ENCODE measurements around the gene PACS1.

PACS1 gene

DNA sequence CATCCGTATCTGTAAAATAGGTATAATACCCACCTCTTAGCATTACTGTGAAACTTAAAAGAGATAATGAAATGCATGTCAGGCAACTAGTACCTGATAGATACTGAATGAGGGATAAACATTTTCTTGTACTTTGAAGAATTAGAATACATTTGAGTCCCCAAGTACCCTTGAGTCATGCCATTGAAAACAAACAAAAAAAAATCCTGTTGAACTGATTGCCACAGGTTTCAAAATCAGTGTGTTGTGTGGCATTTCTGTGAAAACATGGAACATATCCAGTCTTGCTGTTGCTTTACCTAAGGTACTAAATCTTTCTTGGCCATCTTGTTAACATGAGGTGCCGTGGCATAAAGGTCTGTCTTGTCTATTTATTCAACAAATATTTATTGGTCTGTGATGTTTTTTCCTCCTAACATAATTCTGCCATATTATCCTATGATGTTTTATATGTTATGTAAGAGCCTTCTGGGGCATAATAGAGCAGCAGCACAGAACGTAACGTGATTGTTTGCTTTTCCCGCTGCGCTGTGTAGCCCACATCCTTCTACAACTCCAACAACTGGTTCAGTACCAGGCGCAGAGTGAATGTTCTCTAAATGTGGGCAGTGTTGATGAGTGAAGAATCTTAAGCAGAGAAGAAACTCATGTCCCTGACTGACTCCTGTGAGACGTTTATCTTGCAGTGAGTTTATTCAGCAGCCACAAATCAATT is 119.1 kb downstream of the PACS1 start:
- DNase-seq: no peak

DNA sequence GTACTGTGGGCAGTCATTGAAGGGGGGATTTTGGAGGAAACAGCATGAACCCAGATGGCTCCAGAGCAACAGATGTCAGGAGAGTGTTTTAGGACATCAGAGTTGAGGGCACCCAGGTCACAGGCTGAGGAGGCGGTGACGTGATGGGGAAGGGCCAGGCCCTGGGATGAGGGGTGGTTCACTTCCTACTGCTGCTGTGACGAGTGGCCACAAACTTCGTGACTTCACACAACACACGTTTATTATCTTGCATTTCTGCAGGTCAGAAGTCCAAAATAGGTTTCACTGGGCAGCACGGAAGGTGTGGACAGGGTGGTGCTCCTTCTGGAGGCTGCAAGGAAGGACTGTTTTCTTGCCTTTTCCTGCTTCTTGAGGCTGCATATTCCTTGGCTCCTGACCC is 120.7 kb downstream of the PACS1 start:
- DNase-seq: no peak

GRCh38 chr11:66192181-66192863 is 122.2 kb downstream of the PACS1 start:
- no peak for DNase-seq

DNA sequence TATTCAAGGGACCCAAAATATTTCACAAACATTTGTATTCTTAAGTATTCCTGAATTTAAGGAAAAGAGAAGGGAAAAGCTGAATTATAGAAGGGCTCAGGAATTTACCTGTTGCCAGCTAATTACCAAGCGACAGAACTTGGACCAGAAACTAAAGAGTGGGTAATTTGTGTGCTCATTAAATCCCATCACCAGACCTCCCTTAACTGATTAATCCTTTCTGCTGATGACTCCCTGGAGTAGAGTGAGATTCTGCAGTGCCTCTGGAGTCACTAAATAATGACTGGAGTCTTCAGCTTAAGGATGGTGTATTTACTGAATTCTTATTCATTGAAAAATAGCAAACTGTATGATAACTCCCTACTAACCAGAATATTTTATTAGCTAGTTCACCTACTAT is 124.3 kb downstream of the PACS1 start:
- no peak for DNase-seq

- no peak for DNase-seq
Measured at GRCh38 chr11:66195867-66196266, 125.8 kb downstream of the PACS1 start.

DNA sequence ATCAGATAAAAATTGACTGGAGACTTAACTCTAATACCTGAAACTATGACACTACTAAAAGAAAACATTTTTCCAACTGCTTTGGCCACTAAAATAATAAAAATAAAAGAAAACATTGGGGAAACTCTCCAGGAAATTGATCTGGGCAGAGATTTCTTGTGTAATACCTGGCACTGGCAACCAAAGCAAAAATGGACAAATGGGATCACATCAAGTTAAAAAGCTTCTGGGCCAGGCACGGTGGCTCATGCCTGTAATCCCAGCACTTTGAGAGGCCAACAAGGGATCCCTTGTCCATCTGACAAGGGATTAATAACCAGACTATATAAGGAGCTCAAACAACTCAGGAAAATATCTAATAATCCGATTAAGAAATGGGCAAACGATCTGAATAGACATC is 133.8 kb downstream of the PACS1 start:
- DNase-seq: no peak

- DNase-seq: no peak
Measured at GRCh38 chr11:66204412-66204811, 134.3 kb downstream of the PACS1 start.

- no peak for DNase-seq
Measured at GRCh38 chr11:66207816-66208215, 137.7 kb downstream of the PACS1 start.

GRCh38 chr11:66211100-66211499 is 141.0 kb downstream of the PACS1 start:
- no peak for DNase-seq

- no peak for DNase-seq
Measured at GRCh38 chr11:66216911-66217310, 146.8 kb downstream of the PACS1 start.

DNA sequence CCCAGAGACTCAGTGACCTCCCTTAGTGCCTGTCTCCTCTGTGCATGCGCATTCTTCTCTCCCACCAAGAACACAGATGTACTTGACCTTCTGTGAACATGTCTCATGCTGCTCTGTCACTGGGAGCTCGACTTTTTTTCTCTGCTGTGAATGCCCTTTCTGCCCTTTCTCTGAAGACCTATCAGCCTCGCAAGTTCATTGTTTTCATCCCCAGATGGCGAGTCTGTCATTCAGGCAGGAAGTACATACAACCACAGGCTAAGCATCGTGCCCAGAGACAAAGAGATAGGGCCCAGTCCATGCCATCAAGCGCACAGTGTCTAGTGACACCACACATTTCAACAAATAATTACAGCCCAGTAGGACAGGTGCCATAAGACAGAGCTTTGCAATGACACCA is 148.0 kb downstream of the PACS1 start:
- no peak for DNase-seq

DNA sequence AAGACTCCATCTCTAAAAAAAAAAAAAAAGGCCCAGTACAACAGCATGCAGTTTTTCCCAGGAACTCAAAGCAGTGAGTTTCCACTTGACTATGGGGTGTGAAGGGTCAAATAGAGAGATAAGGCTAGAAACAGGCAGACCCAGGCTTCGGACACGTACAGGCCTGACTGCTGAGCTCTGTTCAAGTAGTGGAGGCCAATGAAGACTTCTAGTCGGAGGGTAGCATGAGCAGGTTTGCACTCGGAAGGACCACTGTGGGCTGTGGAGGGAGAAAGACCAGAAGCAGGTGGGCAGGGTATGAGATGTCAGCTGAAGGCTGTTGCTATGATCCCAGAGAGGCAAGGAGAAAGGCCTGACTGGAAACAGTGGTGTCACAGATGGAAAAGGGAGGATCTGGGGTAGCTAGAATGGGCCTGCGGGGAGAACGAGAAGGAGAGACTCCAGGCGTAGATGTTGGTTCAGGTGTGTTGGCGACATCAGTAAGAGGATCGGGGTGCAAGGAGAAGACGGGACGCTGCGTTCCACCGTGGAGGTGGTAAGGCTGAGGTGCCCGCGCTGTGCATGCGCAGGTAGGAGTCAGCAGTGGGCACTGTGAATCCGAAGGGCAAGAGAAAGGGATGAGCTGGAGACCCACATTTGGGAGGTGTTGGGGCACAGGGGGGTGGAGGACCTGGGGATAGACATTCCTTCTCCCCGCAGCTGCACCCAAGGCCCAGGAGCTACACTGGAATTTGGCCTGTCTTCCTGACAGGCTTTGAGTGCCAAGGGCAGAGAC is 149.0 kb downstream of the PACS1 start:
- no peak for DNase-seq

DNA sequence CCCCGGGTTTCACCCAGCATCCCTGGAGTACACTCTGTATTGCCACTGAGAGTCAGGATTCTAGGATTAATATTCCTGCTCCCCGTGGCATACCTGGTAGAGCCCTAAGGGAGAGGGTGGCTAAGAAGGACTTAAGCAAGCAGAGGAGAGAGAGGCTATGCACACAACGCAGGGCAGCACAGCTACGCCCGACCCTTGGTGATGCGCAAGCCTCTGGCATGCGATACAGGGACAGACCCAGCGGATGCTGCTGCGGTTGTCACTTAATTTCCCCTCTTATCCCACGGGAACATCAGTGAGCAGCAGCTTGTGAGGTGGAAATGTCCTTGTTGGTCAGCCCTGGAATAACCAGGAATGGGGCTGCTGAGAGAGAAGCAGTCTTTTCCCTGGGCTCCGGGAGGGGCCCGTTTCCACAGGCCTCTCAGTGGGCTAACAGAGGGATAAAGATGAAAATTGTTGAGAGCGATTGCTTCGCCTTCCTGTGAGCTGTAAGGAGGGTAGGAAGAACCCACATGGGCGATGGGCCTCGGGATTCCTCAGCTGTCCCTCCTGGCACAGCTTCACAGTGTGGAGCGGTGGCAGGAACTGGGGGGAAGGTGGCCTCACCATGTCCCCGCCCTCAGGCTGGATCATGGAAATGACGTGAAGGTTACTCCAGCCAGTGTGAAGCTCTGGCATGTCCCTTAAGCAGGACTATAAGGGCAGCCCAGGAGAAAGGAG is 149.9 kb downstream of the PACS1 start:
- no peak for DNase-seq

GRCh38 chr11:66220566-66220935 is 150.5 kb downstream of the PACS1 start:
- DNase-seq: no peak

GRCh38 chr11:66221012-66221411 is 150.9 kb downstream of the PACS1 start:
- no peak for DNase-seq

DNA sequence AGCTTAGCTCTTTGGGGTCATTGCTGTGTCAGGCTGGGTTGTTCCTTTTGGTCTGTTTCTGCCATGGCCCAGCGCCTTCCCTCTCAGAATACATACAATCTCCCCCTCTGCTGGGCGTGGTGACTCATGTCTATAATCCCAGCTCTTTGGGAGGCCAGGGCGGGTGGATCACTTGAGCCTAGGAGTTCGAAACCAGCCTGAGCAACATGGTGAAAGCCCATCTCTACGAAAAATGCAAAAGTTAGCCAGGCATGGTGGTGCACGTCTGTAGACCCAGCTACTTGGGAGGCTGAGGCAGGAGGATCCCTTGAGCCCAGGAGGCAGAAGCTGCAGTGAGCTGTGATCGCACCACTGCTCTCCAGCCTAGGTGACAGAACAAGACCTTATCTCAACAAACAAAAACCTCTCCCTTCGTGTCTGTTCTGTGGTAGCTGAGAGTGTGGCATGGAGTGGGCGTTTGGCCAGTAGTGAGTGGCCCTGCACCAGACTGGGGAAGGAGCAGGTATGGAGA is 151.7 kb downstream of the PACS1 start:
- no peak for DNase-seq

GRCh38 chr11:66222358-66223149 is 152.5 kb downstream of the PACS1 start:
- DNase-seq: peak; percentile 93

- DNase-seq: no peak
Measured at GRCh38 chr11:66224226-66224855, 154.3 kb downstream of the PACS1 start.

GRCh38 chr11:66225066-66225465 is 155.0 kb downstream of the PACS1 start:
- no peak for DNase-seq

- no peak for DNase-seq
Measured at GRCh38 chr11:66226101-66226500, 156.0 kb downstream of the PACS1 start.

- DNase-seq: no peak
Measured at GRCh38 chr11:66227700-66228099, 157.6 kb downstream of the PACS1 start.

- DNase-seq: no peak
Measured at GRCh38 chr11:66228521-66228920, 158.4 kb downstream of the PACS1 start.

Measured in NCI-H2171 treated with DMSO at 0.1 percent for 48 hours (cell line).